ENCODE results near the gene HOXA6. TPM values are rescaled to one million over a fixed set of nuclear protein-coding genes. Genes with fewer than 3 reads are reported as not detected.

HOXA6 gene
- total and polyA plus RNA-seq, 10 of the 15 experiments (the other 5 are each of a cell fraction or from before 2014, with no cell fraction given): 0.08 TPM; not detected in 9

- Histone ChIP-seq H4K20me1 (ENCODE audit: control insufficient read depth, insufficient read depth) (no peaks in the 10 kb centered on the region), H2AFZ (ENCODE audit: control insufficient read depth, low read depth, low read length) (no peak overlapping the region), H3K4me2 (ENCODE audit: control insufficient read depth, insufficient read depth) (no peak overlapping the region), H3K9me3 (replicated peaks; ENCODE audit: control insufficient read depth, insufficient read depth, low read length) (no peaks in the 10 kb centered on the region; the same call in 2 of the 3 replicates), H3K27ac (ENCODE audit: control insufficient read depth, insufficient read depth) (no peak overlapping the region), H3K4me3 (no peak overlapping the region), H3K4me1 (ENCODE audit: control insufficient read depth, insufficient read depth, low read length) (no peaks in the 10 kb centered on the region), H3K27me3 (replicated peaks in 1 of 2; ENCODE audit: control insufficient read depth in 2 of 2, insufficient read depth in 2 of 2, low read length in 1 of 2) (peaks cover 8 to 18% of the 10 kb centered on the region in 2 experiments; a peak in 3 of 4 replicates), H3K36me3 (ENCODE audit: control insufficient read depth in 2 of 2, insufficient read depth in 2 of 2, low read length in 1 of 2) (no peaks in the 10 kb centered on the region), H3K9ac (ENCODE audit: control insufficient read depth, insufficient read depth, low read length) (no peak overlapping the region), H3K79me2 (ENCODE audit: control insufficient read depth, insufficient read depth, low read length) (no peaks in the 10 kb centered on the region)
- FAIRE-seq (no peak), DNase-seq (ENCODE audit: low read depth, low spot score) (no peak), ATAC-seq (no peak)
- no TSS peak for BruUV-seq (replicated peaks)
- 63% methylated on average over 40 of the region's 40 CpGs for WGBS (ENCODE audit: insufficient coverage, insufficient replicate concordance, low lambda C conversion rate, missing lambda C conversion rate)
- intact Hi-C loops (cut with micrococcal nuclease; ENCODE audit: unreplicated experiment): no loop called here
- SMC1A ChIA-PET (ENCODE audit: uncharacterized antibody, unreplicated experiment): no interaction called here
- in situ Hi-C loops (cut with MboI): no loop called here
- POLR2A ChIA-PET: no interaction called here
- CTCF ChIA-PET: no interaction called here
- no peak for TF ChIP-seq BMI1 (IDR thresholded peaks at IDR 0.05; ENCODE audit: borderline replicate concordance)
- no peak for TF ChIP-seq BCL3 (IDR thresholded peaks at IDR 0.05; ENCODE audit: borderline replicate concordance, insufficient read depth, low read depth, low read length, poor library complexity, severe bottlenecking)
- TF ChIP-seq ZZZ3 (IDR thresholded peaks at IDR 0.05; ENCODE audit: control insufficient read depth, insufficient read length, low read depth): no peak
- TF ChIP-seq CEBPB (IDR thresholded peaks at IDR 0.05; ENCODE audit: borderline replicate concordance in 1 of 2, low read depth in 2 of 2, low read length in 2 of 2): no peak
- TF ChIP-seq NBN (IDR thresholded peaks at IDR 0.05): no peak
- TF ChIP-seq SRF (IDR thresholded peaks at IDR 0.05; ENCODE audit: low read depth in 2 of 2, low read length in 2 of 2): no peak
- TF ChIP-seq, protein P1, sequence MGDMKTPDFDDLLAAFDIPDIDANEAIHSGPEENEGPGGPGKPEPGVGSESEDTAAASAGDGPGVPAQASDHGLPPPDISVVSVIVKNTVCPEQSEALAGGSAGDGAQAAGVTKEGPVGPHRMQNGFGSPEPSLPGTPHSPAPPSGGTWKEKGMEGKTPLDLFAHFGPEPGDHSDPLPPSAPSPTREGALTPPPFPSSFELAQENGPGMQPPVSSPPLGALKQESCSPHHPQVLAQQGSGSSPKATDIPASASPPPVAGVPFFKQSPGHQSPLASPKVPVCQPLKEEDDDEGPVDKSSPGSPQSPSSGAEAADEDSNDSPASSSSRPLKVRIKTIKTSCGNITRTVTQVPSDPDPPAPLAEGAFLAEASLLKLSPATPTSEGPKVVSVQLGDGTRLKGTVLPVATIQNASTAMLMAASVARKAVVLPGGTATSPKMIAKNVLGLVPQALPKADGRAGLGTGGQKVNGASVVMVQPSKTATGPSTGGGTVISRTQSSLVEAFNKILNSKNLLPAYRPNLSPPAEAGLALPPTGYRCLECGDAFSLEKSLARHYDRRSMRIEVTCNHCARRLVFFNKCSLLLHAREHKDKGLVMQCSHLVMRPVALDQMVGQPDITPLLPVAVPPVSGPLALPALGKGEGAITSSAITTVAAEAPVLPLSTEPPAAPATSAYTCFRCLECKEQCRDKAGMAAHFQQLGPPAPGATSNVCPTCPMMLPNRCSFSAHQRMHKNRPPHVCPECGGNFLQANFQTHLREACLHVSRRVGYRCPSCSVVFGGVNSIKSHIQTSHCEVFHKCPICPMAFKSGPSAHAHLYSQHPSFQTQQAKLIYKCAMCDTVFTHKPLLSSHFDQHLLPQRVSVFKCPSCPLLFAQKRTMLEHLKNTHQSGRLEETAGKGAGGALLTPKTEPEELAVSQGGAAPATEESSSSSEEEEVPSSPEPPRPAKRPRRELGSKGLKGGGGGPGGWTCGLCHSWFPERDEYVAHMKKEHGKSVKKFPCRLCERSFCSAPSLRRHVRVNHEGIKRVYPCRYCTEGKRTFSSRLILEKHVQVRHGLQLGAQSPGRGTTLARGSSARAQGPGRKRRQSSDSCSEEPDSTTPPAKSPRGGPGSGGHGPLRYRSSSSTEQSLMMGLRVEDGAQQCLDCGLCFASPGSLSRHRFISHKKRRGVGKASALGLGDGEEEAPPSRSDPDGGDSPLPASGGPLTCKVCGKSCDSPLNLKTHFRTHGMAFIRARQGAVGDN (IDR thresholded peaks at IDR 0.05): no peak
- TF ChIP-seq FOXM1 (IDR thresholded peaks at IDR 0.05; ENCODE audit: low read depth, low read length): no peak
- no peak for TF ChIP-seq NFYB (IDR thresholded peaks at IDR 0.05; ENCODE audit: insufficient read depth, low read depth, low read length)
- no peak for TF ChIP-seq CHD4 (IDR thresholded peaks at IDR 0.05)
- TF ChIP-seq ZNF207 (IDR thresholded peaks at IDR 0.05; ENCODE audit: borderline replicate concordance): no peak
- TF ChIP-seq ELK1 (IDR thresholded peaks at IDR 0.05; ENCODE audit: low read depth, low read length): no peak
- TF ChIP-seq WRNIP1 (IDR thresholded peaks at IDR 0.05; ENCODE audit: borderline replicate concordance, low read depth, low read length): no peak
- RAD21 ChIA-PET (ENCODE audit: unreplicated experiment): no interaction called here
Measured at GRCh38 chr7:27143950-27144780, 3.4 kb downstream of the HOXA6 start.

Data from GM12878 (cell line).